NCI-H2171 treated with DMSO at 0.1 percent for 48 hours (cell line): ENCODE measurements around the gene ENOX1.
"Not testable (repeated sequence)": the region's sequence is repeated elsewhere in the genome, so short reads cannot be mapped to it uniquely, and the experiment has no call there.

Source experiments
- DNase-seq: peaks from one replicate; lab custom pipeline; 2025; lab: John Stamatoyannopoulos, UW

ENOX1 gene

DNA sequence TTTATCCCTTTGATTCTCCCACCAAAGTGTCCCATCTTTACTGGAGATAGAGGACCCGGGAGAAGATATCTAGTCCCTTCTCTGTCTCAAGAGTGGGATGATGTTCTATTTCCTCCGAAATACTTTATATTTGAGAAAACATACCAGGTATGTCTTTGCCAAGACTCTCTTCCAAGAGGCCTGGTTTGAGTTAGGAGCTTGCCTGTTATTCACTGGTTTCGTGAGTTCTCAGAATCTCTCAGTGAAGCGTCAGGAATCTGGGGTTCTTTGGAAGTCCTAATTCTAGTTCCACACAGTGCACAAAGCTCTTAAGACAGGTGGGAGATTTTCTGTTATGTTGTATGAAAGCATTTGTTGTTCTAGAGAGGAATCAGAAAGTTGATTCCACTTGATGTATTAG, 581.4 kb downstream of the ENOX1 start:
- DNase-seq: no peak

DNA sequence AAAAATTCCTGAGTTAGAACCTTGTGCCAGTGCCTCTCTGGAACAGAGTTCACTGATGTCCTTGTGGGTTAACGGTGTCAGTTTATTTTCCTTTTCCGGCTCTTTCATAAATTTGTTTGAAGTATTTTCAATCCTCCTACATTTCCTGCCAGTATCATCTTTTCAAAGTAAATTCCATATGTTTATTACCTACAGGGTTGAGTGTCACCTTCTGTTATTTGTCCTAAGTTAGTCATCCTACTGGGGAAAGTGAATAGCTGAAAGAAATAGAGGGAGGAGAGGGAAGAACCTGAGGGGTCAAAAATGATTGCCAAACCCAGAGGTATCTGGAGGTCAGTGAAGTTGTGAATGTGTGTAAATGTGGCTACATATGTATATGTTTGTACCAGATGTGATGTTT, 582.2 kb downstream of the ENOX1 start:
- DNase-seq: no peak

DNA sequence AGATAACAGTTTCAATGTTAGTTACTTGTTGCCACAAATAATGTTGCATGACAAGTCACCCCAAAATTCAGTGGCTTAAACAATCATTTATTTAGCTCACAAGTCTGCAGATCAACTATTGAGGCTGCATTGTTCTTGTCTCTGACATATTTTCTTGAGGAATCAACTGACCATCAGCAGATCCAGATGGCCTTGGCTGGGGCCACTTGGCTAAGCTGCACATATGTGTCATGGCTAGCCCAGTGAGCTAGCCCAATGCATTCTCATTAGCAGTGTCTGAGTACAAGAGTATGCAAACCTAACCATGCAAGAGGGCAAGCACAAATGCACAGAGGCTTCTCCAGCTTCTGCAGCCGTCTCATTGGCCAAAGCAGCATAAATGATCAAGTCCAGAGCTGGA, 583.0 kb downstream of the ENOX1 start:
- no peak for DNase-seq

DNA sequence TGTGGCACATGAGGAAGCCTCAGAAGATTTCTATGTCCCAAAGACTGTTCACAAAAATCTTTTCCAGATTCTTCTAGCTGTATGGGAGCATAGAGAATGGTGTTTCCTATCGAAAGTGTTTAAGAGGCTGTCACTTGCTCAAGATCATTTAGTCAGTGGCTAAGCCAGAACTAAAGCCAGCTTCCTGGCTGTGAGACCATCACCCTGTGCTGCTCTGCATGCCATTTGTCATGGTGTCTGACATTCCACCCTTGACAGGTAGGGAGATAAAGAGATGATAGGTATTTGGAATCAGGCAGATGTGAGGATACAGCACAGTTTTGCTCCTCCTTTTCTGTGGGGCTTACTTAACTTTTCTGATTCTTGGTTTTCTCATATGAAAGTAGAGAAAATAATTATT, 586.0 kb downstream of the ENOX1 start:
- DNase-seq: no peak

DNA sequence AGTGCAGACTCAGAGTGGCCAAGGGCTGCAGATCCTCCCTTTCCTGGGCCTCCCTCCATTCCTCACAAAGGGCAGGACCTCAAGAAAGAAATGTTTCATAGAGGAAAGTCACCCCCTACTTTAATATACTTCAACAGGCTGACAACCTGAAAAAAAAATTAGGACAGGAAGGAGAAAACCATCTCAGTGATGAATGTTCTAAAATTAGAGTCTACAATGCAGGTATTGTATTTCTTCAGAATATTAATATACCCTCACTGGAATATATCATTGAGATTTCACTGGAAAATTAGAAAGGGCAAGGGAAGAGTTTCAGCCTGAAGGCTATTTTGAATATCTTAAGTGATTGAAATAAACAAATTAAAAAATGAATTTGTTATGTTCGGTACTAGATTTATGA, 586.5 kb downstream of the ENOX1 start:
- DNase-seq: no peak

- DNase-seq: peak; percentile 21
Observed at GRCh38 chr13:43196750-43197370, 589.9 kb downstream of the ENOX1 start.

GRCh38 chr13:43196086-43196621, 590.6 kb downstream of the ENOX1 start:
- peak; percentile 72 for DNase-seq

DNA sequence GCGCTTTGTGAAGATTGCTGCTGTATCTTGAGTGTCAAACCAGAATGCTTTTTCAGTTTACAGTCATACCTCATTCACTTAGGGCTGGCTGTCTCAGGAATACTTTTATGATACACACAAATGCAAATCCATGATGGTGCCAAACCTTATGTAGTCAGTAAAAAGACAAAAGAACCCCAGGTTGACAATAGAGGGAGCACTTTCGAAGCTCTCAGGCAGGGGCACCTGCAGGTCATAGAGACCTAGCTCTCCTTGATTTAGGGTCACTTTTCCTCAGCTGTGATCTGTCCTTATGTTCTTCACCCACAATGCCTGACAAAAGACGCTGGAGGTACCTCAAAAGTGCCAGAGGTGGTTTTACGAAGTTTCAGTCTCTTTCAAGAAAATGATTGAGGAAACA, 591.2 kb downstream of the ENOX1 start:
- DNase-seq: peak; percentile 16

GRCh38 chr13:43195112-43195511, 591.7 kb downstream of the ENOX1 start:
- DNase-seq: no peak

DNA sequence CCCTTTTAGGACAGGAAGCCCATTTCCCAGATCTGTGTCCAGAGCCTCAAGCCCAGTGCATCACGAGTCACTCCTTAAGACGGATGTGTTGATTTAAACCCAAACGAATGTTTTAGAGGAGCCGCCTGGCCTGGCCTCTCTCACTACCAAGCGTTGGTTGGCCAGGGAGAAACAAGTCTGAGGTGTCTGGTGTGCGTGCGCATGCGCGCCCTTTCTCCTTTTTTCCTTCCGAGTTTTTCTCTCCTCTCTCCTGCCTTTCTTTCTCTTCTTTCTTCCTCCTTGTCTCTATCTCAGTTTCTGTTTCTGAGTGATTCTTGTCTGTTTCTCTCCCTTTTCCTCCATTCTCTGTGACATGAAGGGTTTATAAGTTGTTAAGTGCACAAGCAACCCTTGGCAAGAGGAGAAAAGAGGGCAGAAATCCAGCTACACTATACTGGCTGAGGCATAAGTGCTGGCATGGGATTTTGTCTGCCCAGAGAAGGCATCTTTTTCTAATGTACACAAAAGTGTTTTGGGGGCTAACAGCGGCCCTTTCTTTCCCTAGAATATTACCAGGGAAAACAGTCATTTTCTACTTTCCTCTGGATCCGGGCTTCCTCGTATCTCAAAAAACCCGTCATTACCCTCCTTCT, 592.9 kb downstream of the ENOX1 start:
- DNase-seq: no peak

- no peak for DNase-seq
Observed at GRCh38 chr13:43191546-43191945, 595.2 kb downstream of the ENOX1 start.

DNA sequence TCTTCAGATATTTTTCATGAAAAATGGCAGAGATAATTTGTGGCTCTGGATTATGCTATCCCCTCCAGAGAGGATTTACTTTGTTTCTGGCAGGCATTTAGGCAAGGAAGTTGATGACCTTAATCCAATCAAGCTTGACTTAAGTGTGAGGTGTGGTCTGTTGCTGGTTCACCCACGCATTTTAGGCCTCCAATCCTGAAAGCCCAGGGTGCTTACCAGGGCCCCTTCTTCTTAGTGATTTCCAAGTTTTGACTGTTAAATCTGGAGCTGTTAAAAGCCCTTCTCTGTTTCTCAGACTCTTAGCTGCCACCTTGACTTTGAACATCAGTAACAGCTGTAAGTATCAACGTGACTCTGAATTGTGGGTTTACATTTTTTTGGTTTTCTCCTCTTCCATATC, 601.5 kb downstream of the ENOX1 start:
- no peak for DNase-seq

- no peak for DNase-seq
Observed at GRCh38 chr13:43180837-43181236, 605.9 kb downstream of the ENOX1 start.

DNA sequence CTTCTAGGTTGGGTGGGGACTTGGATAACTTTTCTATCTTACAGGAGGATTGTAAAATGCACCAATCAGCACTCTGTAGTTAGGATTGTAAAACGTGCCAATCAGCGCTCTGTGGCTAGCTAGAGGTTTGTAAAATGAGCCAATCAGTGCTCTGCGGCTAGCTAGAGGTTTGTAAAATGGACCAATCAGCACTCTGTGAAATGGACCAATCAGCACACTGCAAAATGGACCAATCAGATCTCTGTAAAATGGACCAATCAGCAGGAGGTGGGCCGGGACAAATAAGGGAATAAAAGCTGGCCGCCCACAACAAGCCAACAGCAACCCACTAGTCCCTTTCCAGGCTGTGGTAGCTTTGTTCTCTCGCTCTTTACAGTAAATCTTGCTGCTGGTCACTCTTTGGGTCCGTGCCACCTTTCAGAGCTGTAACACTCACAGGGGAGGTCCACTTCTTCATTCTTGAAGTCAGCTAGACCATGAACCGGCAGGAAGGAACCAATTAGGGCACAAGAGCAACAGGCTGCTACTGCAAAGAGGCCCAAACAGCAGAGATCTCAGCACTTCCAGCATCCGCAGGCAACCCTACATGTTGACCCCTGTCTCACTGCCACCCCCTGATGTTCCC, 606.6 kb downstream of the ENOX1 start:
- DNase-seq: no peak

GRCh38 chr13:43171489-43171888, 615.3 kb downstream of the ENOX1 start:
- no peak for DNase-seq

DNA sequence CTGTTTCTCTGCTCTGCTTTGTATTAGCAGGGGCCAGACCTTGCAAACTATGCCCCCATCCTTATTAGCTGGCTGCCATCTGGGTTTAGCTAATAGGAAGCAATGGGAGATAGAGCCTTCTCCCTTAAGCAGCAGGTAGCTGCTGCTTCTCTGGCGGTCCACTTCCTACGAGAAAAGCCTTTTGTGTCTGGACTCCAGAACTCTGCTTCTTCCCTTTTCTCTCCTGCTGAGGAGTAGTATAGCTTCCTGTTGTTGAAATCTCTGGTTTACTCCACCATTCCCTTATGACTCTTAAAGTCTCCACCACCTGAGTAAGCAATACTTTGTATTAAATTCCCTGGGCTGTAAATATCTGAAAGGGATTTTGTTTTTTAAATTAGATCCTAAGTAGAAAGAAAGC, 616.3 kb downstream of the ENOX1 start:
- no peak for DNase-seq

DNA sequence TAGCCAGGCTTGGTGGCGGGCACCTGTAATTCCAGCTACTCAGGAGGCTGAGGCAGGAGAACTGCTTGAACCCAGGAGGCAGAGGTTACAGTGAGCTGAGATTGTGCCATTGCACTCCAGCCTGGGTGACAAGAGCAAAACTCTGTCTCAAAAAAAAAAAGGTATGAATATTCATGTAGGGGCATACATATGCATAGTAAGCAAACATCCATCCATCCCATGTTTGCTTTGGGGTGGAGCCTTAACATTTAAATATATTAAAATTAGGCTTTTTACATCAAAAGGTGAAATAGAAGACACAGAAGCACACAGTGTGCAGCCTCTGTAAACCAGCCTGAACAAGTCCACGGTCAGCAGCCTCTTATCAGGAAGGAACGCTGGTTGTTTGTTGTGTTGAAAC, 618.3 kb downstream of the ENOX1 start:
- DNase-seq: not testable (repeated sequence)

DNA sequence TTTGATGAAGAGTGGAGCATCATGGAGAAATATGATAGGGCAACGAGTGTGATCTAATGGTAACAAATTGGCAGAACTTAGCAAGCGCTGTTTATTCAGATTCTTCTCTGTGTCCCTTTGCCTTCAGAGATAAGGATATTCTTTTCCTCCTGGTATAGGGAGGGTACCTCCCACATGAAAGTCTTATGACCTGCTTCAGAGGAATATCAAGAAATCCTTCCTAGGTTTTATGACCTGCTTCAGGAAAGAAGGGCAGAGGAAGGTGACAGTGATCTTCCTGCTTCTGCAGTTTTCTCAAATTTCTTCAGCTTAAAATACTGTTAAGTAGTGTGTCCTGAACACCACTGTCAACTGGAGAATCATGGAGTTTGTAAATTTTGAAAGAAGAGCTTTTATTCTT, 619.0 kb downstream of the ENOX1 start:
- DNase-seq: no peak

DNA sequence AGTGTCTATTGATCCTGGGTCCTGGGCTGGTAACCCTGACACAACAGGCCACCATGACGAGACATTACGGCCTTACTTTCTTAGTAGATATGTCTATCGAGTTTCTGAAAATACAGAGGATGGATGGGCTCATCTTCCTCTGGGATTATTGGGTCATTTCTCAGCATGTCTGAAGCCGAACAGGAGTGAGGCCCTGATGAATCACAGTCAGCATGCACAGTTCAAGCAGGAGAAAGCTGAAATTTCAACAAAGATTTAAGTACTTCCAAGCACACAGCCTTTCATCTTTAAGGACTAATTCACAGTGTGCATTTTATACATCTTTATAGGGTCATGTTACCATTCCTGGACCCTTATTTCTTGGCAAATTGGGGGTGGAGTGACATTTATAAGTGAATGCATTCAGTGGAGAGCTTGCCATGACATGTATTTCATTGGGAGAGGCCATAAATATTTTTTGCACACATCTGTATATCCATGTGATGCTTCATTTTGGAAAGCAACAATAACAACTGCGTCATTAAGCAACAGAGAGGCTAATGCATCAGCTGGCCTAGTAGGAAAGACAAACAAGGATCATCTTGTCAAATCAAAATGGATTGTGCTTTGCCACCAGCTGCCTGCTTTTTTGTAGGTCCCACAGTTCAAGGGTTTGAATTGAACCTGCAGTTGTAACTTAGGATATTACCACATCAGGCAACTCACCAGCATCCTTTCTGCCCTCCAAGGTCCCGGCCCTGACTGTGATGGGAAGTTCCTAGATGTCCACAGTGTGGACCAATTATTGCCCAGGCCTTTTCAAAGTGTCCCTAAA, 619.9 kb downstream of the ENOX1 start:
- DNase-seq: peak; percentile 71
